K562 (cell line): ENCODE data around the gene SEC11A. TPM values are rescaled to one million over a fixed set of nuclear protein-coding genes. Genes with fewer than 3 reads are reported as not detected.

Source experiments
- ATAC-seq: fragments of 200-7000 bp; cut with Tn5 transposase; 3 replicates; pipeline ENCODE4 v1.9.1; 2020; ENCODE audit warnings: moderate library complexity
- BruUV-seq: library from RNA; stranded (reverse); fragments of 400-500 nt; replicated peaks from 2 replicates; lab custom pipeline; 2021; lab: Mats Ljungman, UMichigan
- CTCF ChIA-PET: fragments of 300-600 bp; formaldehyde crosslinking; extraction: SDS; loops from one replicate; lab custom pipeline; 2021; ENCODE audit warnings: low intra/inter-chr PET ratio; lab: Yijun Ruan, JAX
- POLR2A ChIA-PET: fragments of 300-600, 350-650 bp; sonication (Branson Sonifier 250); formaldehyde crosslinking; extraction: SDS; loops from one replicate; lab custom pipeline; 2021; ENCODE audit warnings: antibody characterized with exemption, inconsistent platforms; lab: Yijun Ruan, JAX
- DNase-seq, 4 experiments: peaks; one replicate each; pipeline versions ENCODE4 v3.0.0 to v3.0.0-alpha.2; 2011 to 2018; ENCODE audit warnings: low spot score in 3 of 4, mixed read lengths in 3 of 4; ENCODE audit errors: extremely low read depth in 1 of 4
- FAIRE-seq: peaks from 2 replicates; lab custom pipeline; 2011; peaks lifted over from hg19 to GRCh38; lab: Jason Lieb, UNC
- H2AFZ ChIP-seq: 2 replicates; pipeline ENCODE4 v1.6.0; 2011; ENCODE audit warnings: low read depth, low read length, control low read depth, inconsistent platforms
- H3K27ac ChIP-seq: fragments of 200-600 bp; 3 replicates; pipeline ENCODE4 v1.8.0; 2011; ENCODE audit warnings: low read depth, mild to moderate bottlenecking, control low read depth, inconsistent platforms, low read length, moderate library complexity, mixed read lengths; ENCODE audit errors: extremely low read depth
- H3K27me3 ChIP-seq, 2 experiments: fragments of 300-600 bp in 1 of 2; 2 replicates in 1 of 2; 3 replicates in 1 of 2; pipeline versions ENCODE4 v1.6.0 to v1.8.0; 2011; ENCODE audit warnings: inconsistent platforms in 2 of 2, low read length in 2 of 2, mild to moderate bottlenecking in 1 of 2, mixed read lengths in 1 of 2, moderate library complexity in 1 of 2; ENCODE audit not compliant: control insufficient read depth in 2 of 2, insufficient read depth in 2 of 2
- H3K36me3 ChIP-seq: fragments of 300-600 bp; 3 replicates; pipeline ENCODE4 v1.8.0; 2011; ENCODE audit warnings: mild to moderate bottlenecking, low read length, inconsistent platforms; ENCODE audit not compliant: control insufficient read depth, insufficient read depth
- H3K4me1 ChIP-seq, 2 experiments: fragments of 200-600 bp in 1 of 2; replicated peaks in 1 of 2; 2 replicates in 1 of 2; 3 replicates in 1 of 2; pipeline versions ENCODE4 v1.5.1 to v1.8.0; 2011; ENCODE audit warnings: inconsistent platforms in 2 of 2, low read length in 2 of 2, mild to moderate bottlenecking in 1 of 2, mixed read lengths in 1 of 2, moderate library complexity in 1 of 2; ENCODE audit not compliant: control insufficient read depth in 2 of 2, insufficient read depth in 2 of 2
- H3K4me2 ChIP-seq: 2 replicates; pipeline ENCODE4 v1.6.1; 2011; ENCODE audit warnings: low read length, control low read depth, inconsistent platforms, mixed read lengths; ENCODE audit not compliant: insufficient read depth
- H3K4me3 ChIP-seq: fragments of 200-600 bp; sonication (generic), shearing (Covaris generic); 2 replicates; pipeline ENCODE4 v1.5.1; 2016; ENCODE audit warnings: control low read depth, inconsistent platforms
- H3K79me2 ChIP-seq: fragments of 200-600 bp; 3 replicates; pipeline ENCODE4 v1.8.0; 2011; ENCODE audit warnings: low read length, inconsistent platforms; ENCODE audit not compliant: control insufficient read depth, insufficient read depth
- H3K9ac ChIP-seq, 2 experiments: 2 replicates each; pipeline versions ENCODE4 v1.6.0 to v1.6.1; 2011; ENCODE audit warnings: low read depth in 2 of 2, low read length in 2 of 2, control low read depth in 1 of 2, inconsistent platforms in 1 of 2, mild to moderate bottlenecking in 1 of 2, mixed read lengths in 1 of 2; ENCODE audit not compliant: insufficient read depth in 1 of 2
- H3K9me1 ChIP-seq: one replicate; pipeline ENCODE4 v1.6.0; 2011; ENCODE audit warnings: inconsistent platforms, mild to moderate bottlenecking, low read length, moderate library complexity; ENCODE audit not compliant: control insufficient read depth, insufficient read depth
- H3K9me3 ChIP-seq: replicated peaks from 2 replicates; pipeline ENCODE4 v1.5.1; 2011; ENCODE audit warnings: low read depth, low read length, inconsistent platforms; ENCODE audit not compliant: control insufficient read depth, insufficient read depth
- H4K20me1 ChIP-seq: replicated peaks from 2 replicates; pipeline ENCODE4 v1.6.1; 2011; ENCODE audit warnings: low read length, inconsistent platforms, mixed read lengths; ENCODE audit not compliant: control insufficient read depth, insufficient read depth
- DMBX1 ChIP-seq: fragments of 250-450 bp; sonication (Bioruptor Pico); IDR thresholded peaks from 2 replicates; pipeline ENCODE4 v1.8.0; 2022; ENCODE audit warnings: inconsistent platforms, mild to moderate bottlenecking, moderate library complexity, borderline replicate concordance
- FOXA1 ChIP-seq: fragments of 450-650 bp; IDR thresholded peaks from 2 replicates; pipeline ENCODE4 v1.6.1; 2016; ENCODE audit warnings: mild to moderate bottlenecking, borderline replicate concordance
- HNRNPLL ChIP-seq: fragments of 200-400 bp; formaldehyde crosslinking; IDR thresholded peaks from 2 replicates; pipeline ENCODE4 v1.6.1; 2017; ENCODE audit warnings: low read length, low read depth, mild to moderate bottlenecking; ENCODE audit not compliant: poor library complexity, severe bottlenecking
- NR4A1 ChIP-seq, 2 experiments: fragments of 250-450 bp in 1 of 2; fragments of 450-650 bp in 1 of 2; sonication (Bioruptor Pico) in 1 of 2; IDR thresholded peaks; 2 replicates each; pipeline versions ENCODE4 v1.4.0 to v1.6.1; 2016 to 2020; ENCODE audit warnings: mild to moderate bottlenecking in 2 of 2, missing compliant biosample characterization in 1 of 2, missing genetic modification characterization in 1 of 2, moderate library complexity in 1 of 2
- RBM22 ChIP-seq: fragments of 200-400 bp; formaldehyde crosslinking; IDR thresholded peaks from 2 replicates; pipeline ENCODE4 v1.6.1; 2018; ENCODE audit warnings: low read length, low read depth; ENCODE audit not compliant: poor library complexity, severe bottlenecking
- VEZF1 ChIP-seq: fragments of 200-800 bp; sonication (Bioruptor generic); IDR thresholded peaks from 2 replicates; pipeline ENCODE4 v1.6.1; 2017; ENCODE audit warnings: missing genetic modification characterization, missing compliant biosample characterization
- YBX1 ChIP-seq: fragments of 450-650 bp; IDR thresholded peaks from 2 replicates; pipeline ENCODE4 v1.7.1; 2016; ENCODE audit warnings: mild to moderate bottlenecking
- ZFP30 ChIP-seq: fragments of 250-450 bp; sonication (Bioruptor Pico); IDR thresholded peaks from 2 replicates; pipeline ENCODE4 v1.8.0; 2022; ENCODE audit warnings: moderate library complexity, mild to moderate bottlenecking, inconsistent platforms, borderline replicate concordance
- ZNF445 ChIP-seq: fragments of 250-450 bp; sonication (Bioruptor Pico); IDR thresholded peaks from 2 replicates; pipeline ENCODE4 v1.4.0; 2020; ENCODE audit warnings: low read depth, mild to moderate bottlenecking, moderate library complexity
- ZNF740 ChIP-seq, 3 experiments: fragments of 200-800 bp in 1 of 3; sonication (Bioruptor generic) in 1 of 3; sonication (generic) in 1 of 3; formaldehyde crosslinking in 1 of 3; IDR thresholded peaks; 2 replicates each; pipeline versions ENCODE4 v1.6.1 to v1.8.0; 2016 to 2022; ENCODE audit warnings: mild to moderate bottlenecking in 2 of 3, missing compliant biosample characterization in 2 of 3, missing genetic modification characterization in 2 of 3, missing genetic modification reagents in 1 of 3
- WGBS: fragments of 100-300 bp; shearing (Covaris generic); methylation state at CpG from one replicate; pipeline ENCODE4 v1.1.6; 2016; ENCODE audit warnings: low coverage, mixed read lengths; ENCODE audit not compliant: insufficient coverage; ENCODE audit errors: missing lambda C conversion rate; 5-methylcytosine and 5-hydroxymethylcytosine counted together
- in situ Hi-C: fragments of 300-500 bp; cut with MboI; formaldehyde crosslinking; loops from 4 replicates; pipeline ENCODE4 v1.15.0; 2018; ENCODE audit warnings: inconsistent platforms, mixed read lengths
- intact Hi-C: fragments of 100-400 bp; cut with micrococcal nuclease; formaldehyde crosslinking; loops from 2 replicates; pipeline ENCODE4 v1.14.2; 2022
- polyA plus RNA-seq, 8 experiments: library from polyadenylated mRNA; depleted of rRNA in 4 of 8; stranded (reverse) in 5 of 8; unstranded in 3 of 8; fragments of >200 nt; fragmentation: Nextera tagmentation in 2 of 8; fragmentation: Illumina TruSeq in 1 of 8; extraction: Ambion mirVana in 2 of 8; extraction: Trizol in 1 of 8; gene quantifications; 2 replicates each; pipeline versions ENCODE4 v1.2.1 to v1.2.3, GENCODE V29; 2011 to 2014; ENCODE audit warnings: inconsistent platforms in 1 of 8, missing spikeins in 1 of 8
- total RNA-seq, 7 experiments: library from RNA; depleted of rRNA in 6 of 7; stranded (reverse); fragments of >200 nt in 6 of 7; fragmentation: Illumina TruSeq in 2 of 7; extraction: Trizol in 2 of 7; gene quantifications; 2 replicates each; pipeline versions ENCODE4 v1.2.1 to v1.2.3, GENCODE V29; 2011 to 2021; ENCODE audit warnings: low replicate concordance in 1 of 7
- TF ChIP-seq, protein P1 (sequence below): fragments of 250-450 bp; sonication (Bioruptor Pico); IDR thresholded peaks from 2 replicates; pipeline ENCODE4 v1.4.0; 2020
- TF ChIP-seq, protein P2 (sequence below): fragments of 450-650 bp; formaldehyde crosslinking; IDR thresholded peaks from 2 replicates; pipeline ENCODE4 v1.4.0; 2022; ENCODE audit warnings: missing genetic modification characterization

SEC11A gene
- total and polyA plus RNA-seq, 9 of the 15 experiments (the other 6 are each of a cell fraction or from before 2014, with no cell fraction given), result 175 to 310 (median 229) TPM

DNA sequence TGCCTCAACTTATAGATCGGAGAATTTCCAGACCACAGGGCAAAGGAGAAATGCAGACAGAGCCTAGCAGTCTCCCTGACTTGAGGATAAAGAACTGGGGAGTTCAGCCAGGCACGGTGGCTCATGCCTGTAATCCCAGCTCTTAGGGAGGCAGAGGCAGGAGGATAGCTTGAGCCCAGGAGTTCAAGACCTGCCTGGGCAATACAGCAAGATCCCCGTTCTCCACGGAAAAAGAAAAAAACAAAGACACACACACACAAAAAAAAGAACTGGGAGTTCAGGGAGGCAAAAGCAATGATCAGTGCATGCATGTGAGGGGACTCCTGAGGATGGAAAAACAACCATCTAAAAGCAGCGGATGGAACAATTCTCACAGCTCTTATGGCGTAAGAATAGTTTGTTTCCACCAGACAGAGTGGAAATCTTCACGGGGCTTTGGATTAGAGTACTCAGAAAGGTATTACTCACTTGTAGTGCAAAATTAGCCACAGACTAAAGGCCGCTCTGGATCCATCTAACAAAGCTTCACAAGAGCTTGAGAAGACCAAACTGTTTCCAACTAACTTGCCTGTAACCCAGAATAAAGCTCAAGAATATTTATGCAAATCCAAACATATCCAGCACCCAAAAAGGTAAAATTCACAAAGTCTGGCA, 16.3 kb downstream of the SEC11A start (continued):
- TF ChIP-seq, protein P1, sequence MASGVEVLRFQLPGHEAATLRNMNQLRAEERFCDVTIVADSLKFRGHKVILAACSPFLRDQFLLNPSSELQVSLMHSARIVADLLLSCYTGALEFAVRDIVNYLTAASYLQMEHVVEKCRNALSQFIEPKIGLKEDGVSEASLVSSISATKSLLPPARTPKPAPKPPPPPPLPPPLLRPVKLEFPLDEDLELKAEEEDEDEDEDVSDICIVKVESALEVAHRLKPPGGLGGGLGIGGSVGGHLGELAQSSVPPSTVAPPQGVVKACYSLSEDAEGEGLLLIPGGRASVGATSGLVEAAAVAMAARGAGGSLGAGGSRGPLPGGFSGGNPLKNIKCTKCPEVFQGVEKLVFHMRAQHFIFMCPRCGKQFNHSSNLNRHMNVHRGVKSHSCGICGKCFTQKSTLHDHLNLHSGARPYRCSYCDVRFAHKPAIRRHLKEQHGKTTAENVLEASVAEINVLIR, result no peak
- no peak for TF ChIP-seq NR4A1 (CRISPR knock-in tag; IDR thresholded peaks at IDR 0.05)
- no peak for TF ChIP-seq NR4A1 (tag; IDR thresholded peaks at IDR 0.05)
- TF ChIP-seq FOXA1, result no peak
- TF ChIP-seq, all 486 proteins: peak for 0

DNA sequence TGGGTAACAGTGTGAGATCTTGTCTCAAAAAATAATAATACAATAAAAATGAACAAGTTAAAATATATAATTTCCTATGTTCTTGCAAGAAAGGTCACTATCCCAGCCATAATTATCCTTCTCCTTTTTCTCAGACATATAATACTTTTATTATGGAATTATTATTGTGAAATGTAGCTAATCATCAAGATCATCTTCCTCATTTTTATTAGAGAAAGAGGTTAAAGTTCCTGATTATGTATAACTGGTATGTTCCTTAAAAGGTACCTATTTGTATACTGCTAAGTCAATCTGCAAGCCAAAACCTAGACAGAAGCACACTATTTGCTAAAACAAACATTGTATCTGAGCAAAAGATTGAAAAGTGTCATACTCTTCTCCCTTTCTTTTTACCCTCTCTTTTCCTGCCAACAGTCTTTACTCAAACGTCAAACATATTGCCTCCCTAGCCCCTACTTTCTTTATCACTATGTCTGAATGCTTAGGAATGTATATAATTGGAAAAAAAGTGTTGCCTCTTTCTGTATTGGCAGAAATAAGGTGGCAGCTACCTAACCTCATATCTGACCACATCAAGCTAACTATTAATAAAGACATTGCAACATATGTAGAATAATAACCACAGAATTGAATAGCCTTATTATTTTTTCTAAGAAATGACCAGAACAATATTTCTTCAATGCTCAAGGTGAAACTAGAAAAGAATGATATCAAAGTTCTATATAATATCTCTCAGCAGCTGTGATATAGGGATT, 18.5 kb downstream of the SEC11A start:
- Histone ChIP-seq H3K4me2 (no peak overlapping the region), H3K9ac (no peak overlapping the region), H4K20me1 (no peaks in the 10 kb centered on the region; the same call in none of the 2 replicates), H2AFZ (no peak overlapping the region), H3K79me2 (peaks cover 95% of the 10 kb centered on the region), H3K9me3 (no peaks in the 10 kb centered on the region), H3K36me3 (peaks cover 11% of the 10 kb centered on the region; the same call in 1 of the 3 replicates), H3K27ac (no peak overlapping the region), H3K4me1 (0 out of 5 replicates have a peak, but pooled peaks cover 0 to 3% of the 10 kb centered on the region in 2 experiments), H3K27me3 (no peaks in the 10 kb centered on the region), H3K9me1 (no peaks in the 10 kb centered on the region), H3K4me3 (no peak overlapping the region)
- DNase-seq (no peak), ATAC-seq (no peak), FAIRE-seq (no peak)
- no TSS peak for BruUV-seq
- intact Hi-C loops (no loop called here), in situ Hi-C loops (no loop called here)
- WGBS, result 31% methylated on average over 1 of the region's 1 CpG
- ChIA-PET POLR2A (interaction anchor here (0.7 to 3.6 kb wide), 4 partner anchors 9 to 371 kb away, joined by 3 to 13 read pairs (median 8); partner anchors contain the start of gene SEC11A), CTCF (no interaction called here)
- TF ChIP-seq YBX1, result no peak
- TF ChIP-seq VEZF1, result no peak
- no peak for TF ChIP-seq HNRNPLL
- TF ChIP-seq ZFP30 (CRISPR knock-in tag), result no peak
- TF ChIP-seq ZNF740 (CRISPR knock-in tag; IDR thresholded peaks at IDR 0.05), result no peak
- no peak for TF ChIP-seq ZNF740 (tag; IDR thresholded peaks at IDR 0.05)
- TF ChIP-seq, protein P2, sequence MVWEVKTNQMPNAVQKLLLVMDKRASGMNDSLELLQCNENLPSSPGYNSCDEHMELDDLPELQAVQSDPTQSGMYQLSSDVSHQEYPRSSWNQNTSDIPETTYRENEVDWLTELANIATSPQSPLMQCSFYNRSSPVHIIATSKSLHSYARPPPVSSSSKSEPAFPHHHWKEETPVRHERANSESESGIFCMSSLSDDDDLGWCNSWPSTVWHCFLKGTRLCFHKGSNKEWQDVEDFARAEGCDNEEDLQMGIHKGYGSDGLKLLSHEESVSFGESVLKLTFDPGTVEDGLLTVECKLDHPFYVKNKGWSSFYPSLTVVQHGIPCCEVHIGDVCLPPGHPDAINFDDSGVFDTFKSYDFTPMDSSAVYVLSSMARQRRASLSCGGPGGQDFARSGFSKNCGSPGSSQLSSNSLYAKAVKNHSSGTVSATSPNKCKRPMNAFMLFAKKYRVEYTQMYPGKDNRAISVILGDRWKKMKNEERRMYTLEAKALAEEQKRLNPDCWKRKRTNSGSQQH (CRISPR knock-in tag), result no peak
- TF ChIP-seq ZNF445 (CRISPR knock-in tag), result no peak
- TF ChIP-seq RBM22, result no peak
- TF ChIP-seq DMBX1, result no peak
